ENCODE results near the gene PLB1.

The PLB1 gene

GRCh38 chr2:28588292-28588670, 92.4 kb downstream of the PLB1 start:
- TF ChIP-seq, protein P1, sequence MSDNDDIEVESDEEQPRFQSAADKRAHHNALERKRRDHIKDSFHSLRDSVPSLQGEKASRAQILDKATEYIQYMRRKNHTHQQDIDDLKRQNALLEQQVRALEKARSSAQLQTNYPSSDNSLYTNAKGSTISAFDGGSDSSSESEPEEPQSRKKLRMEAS (IDR thresholded peaks at IDR 0.05), result no peak
- TF ChIP-seq TEAD4 (IDR thresholded peaks at IDR 0.05) (no peak), USF1 (IDR thresholded peaks at IDR 0.05) (no peak), YY1 (IDR thresholded peaks at IDR 0.05; ENCODE audit: low read depth) (no peak), EP300 (IDR thresholded peaks at IDR 0.05; ENCODE audit: borderline replicate concordance) (no peak), ZBTB7A (IDR thresholded peaks at IDR 0.05; ENCODE audit: low read depth) (no peak), TCF12 (IDR thresholded peaks at IDR 0.05; ENCODE audit: low read depth) (no peak), CREB1 (IDR thresholded peaks at IDR 0.05; ENCODE audit: low read depth) (no peak), RAD21 (IDR thresholded peaks at IDR 0.05; ENCODE audit: low read depth) (no peak), CEBPB (IDR thresholded peaks at IDR 0.05) (no peak), EGR1 (IDR thresholded peaks at IDR 0.05) (no peak), TAF1 (IDR thresholded peaks at IDR 0.05; ENCODE audit: low read depth) (no peak), REST (IDR thresholded peaks at IDR 0.05; ENCODE audit: low read depth) (no peak)

GRCh38 chr2:28589746-28590463, 94.0 kb downstream of the PLB1 start:
- TF ChIP-seq, protein P1 (IDR thresholded peaks at IDR 0.05), result no peak
- TF ChIP-seq TAF1 (IDR thresholded peaks at IDR 0.05; ENCODE audit: low read depth) (no peak), EP300 (IDR thresholded peaks at IDR 0.05; ENCODE audit: borderline replicate concordance) (no peak), RAD21 (IDR thresholded peaks at IDR 0.05; ENCODE audit: low read depth) (no peak), FOXM1 (IDR thresholded peaks at IDR 0.05; ENCODE audit: borderline replicate concordance, low read depth) (no peak), NFIC (IDR thresholded peaks at IDR 0.05) (no peak), REST (IDR thresholded peaks at IDR 0.05; ENCODE audit: low read depth) (no peak), ZBTB7A (IDR thresholded peaks at IDR 0.05; ENCODE audit: low read depth) (no peak), USF1 (IDR thresholded peaks at IDR 0.05) (no peak), TCF12 (IDR thresholded peaks at IDR 0.05; ENCODE audit: low read depth) (no peak), TEAD4 (IDR thresholded peaks at IDR 0.05) (no peak), YY1 (IDR thresholded peaks at IDR 0.05; ENCODE audit: low read depth) (no peak), EGR1 (IDR thresholded peaks at IDR 0.05) (no peak), CEBPB (IDR thresholded peaks at IDR 0.05) (no peak)

GRCh38 chr2:28590496-28591301, 94.8 kb downstream of the PLB1 start:
- TF ChIP-seq CEBPB (IDR thresholded peaks at IDR 0.05), result no peak

- no peak for TF ChIP-seq RAD21 (IDR thresholded peaks at IDR 0.05; ENCODE audit: low read depth)
- no peak for TF ChIP-seq YY1 (IDR thresholded peaks at IDR 0.05; ENCODE audit: low read depth)
- TF ChIP-seq FOXM1 (IDR thresholded peaks at IDR 0.05; ENCODE audit: borderline replicate concordance, low read depth), result no peak
- TF ChIP-seq REST (IDR thresholded peaks at IDR 0.05; ENCODE audit: low read depth), result no peak
- TF ChIP-seq TCF12 (IDR thresholded peaks at IDR 0.05; ENCODE audit: low read depth), result no peak
- no peak for TF ChIP-seq NFIC (IDR thresholded peaks at IDR 0.05)
- no peak for TF ChIP-seq TEAD4 (IDR thresholded peaks at IDR 0.05)
- TF ChIP-seq, protein P1 (IDR thresholded peaks at IDR 0.05), result no peak
- TF ChIP-seq EGR1 (IDR thresholded peaks at IDR 0.05), result no peak
Measured at GRCh38 chr2:28591711-28592335, 96.0 kb downstream of the PLB1 start.
